Anterior cingulate cortex (tissue), 58 donors: ENCODE measurements around the gene DIPK1A.

Source experiments
- DNase-seq, 58 donors: peaks; one replicate each; lab custom pipeline; 2025; lab: John Stamatoyannopoulos, UW

DIPK1A gene

DNA sequence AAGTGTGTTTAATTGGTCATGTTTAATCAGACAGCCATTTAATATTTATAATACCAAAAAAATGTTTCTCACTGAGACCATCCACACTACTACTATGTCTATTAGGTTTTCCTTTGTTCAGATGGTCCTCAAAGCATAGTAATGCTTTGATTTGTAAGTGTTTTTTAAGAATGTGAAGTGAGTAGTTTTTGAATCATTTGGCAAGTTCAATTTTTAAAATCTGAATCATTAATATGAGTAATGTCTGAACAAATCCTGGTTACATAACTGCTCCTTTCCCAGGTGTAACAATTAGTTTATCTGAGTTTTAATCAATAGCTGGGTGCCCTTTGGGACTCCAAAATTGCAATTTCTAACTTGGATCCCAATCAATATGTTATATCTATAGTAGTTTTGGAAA is 152.9 kb downstream of the DIPK1A start:
- DNase-seq, result no peak

DNA sequence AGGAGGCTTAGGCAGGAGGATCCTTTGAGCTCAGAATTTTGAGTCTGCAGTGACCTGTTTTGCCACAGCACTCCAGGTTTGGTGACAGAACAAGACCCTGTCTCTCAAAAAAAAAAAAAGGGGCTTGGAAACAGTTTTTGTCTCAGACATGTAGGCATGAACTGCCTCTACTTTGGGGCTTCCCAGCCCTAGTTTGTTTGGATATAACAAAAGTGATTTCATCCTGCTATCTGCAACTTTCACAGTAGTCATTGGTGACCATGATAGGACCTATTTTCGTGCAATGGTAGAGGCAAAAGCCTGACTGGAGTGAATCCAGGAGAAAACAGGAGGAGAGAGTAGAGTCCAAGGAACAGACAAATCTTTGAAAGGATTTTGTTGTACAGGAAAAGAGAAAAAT is 156.0 kb downstream of the DIPK1A start:
- no peak for DNase-seq

DNA sequence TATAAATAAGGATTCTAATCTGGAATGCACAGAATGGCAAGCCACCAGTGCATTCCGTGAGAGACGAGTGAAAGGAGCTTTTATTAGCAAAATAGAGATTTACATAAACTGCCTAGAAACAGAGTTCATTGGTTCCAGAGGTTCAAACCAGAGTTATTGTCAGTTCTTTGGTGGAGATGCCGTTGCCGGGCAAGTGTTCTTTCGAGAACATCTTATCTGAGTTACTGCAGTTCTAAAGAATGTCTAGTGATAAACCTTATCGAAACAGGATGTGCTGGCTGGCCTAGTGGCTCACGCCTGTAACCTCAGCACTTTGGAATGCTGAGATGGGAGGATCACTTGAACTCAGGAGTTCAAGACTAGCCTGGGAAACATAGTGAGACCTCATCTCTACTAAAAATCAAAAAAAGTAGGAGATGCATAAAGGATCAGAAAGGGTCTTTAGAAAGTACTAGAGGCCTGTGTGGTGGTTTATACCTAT is 156.5 kb downstream of the DIPK1A start:
- DNase-seq, result peak in 38 of 58 donors; percentile 2 to 86 (median 21)

DNA sequence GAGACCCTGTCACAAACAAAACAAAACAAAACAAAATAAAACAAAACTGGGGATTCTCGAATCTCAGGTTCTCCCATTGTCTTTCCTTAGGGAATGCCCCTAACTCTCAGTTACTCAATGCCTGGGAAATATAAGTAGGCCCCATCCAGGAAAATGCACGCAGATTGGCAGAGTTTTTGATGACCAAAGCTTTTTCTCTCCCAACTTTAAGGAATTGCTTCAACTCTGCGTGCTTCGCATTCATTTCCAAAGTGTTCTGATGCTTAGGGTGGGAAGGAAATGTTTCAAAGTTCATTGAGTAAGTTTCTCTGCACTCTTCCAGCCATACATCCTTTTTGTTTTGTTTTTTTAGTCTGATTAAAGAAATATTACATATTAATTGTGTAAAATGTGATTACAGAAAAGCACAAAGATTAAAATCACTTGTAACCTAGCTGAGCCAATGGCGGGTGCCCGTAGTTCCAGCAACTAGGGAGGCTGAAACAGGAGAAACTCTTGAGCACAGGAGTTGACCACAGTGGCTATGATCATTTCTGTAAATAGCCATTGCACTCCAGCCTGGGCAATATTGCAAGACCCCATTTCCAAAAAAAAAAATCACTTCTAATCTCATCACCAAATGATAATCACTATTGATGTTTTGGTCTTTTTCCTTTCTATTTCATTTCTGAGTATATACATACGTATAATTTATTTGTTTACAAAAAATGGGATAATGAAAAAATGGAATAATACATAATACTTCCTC is 157.9 kb downstream of the DIPK1A start:
- DNase-seq, result no peak

DNA sequence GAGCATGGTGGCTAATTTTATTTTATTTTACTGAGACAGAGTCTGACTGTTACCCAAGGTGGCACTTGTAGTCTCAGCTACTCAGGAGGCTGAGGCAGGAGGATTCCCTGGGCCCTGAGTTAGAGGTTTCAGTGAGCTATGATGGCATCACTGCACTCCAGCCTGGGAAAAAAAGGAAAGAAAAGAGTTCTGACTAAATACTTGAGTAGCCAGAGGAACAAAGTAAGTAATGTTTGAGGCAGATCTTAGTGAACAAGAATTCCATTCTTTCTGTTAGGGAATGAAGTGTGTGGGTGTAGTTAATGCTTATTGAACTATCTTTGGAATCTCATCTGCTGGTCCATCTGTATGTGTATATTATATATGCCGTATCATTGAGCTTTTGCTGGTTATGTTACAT is 163.3 kb downstream of the DIPK1A start:
- no peak for DNase-seq

DNA sequence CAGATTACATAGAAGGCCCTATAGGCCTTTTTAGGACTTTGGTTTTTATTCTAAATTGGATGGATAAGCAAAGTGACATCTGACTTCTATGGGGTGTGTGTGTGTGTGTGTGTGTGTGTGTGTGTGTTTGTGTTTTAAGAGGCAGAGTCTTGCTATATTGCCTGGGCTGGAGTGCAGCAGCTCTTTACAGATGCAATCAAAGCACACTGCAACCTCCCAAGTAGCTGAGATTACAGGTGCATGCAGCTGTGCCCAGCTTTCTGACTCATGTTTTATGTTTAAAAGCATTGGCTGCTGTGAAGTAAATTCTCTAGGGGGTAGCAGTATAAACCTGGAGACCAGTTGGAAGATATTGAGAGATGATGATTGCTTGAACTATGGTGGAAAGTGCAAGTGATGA is 164.0 kb downstream of the DIPK1A start:
- no peak for DNase-seq

DNA sequence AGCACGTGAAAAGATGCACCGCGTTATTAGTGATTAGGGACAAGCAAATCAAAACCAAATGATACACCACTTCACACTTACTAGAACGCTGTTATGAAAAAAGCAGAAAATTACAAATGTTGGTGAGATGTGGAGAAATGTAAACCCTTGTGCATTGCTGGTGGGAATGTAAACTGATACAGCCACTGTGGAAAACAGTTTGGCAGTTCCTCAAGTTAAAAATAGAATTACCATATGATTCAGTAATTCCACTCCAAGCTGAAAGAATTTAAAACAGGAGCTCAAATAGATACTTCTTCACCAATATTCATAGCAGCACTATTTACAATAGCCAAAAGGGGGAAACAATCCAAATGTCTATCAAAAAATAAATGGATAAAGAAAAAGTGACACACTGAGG is 166.1 kb downstream of the DIPK1A start:
- DNase-seq, result no peak

DNA sequence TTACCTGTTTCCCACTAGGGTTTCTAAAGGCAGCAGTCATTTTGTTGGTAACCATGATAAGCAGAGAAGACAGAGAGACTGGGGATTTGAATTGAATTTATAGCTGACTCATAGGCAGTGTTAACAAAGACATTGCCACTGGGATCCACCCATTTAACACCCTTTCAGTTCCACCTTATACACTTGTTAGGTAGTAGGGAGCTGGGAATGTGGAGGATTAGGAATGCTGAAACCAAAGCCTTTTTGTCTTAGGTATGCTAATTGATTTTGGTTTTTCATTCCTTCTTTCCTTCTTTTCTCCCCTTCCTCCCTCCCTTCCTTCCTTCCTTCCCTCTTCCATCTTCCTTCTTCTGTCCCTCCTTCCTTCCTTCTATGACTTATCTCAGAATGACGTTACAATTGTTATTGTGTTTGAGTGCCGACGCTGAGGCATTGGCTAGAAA is 168.9 kb downstream of the DIPK1A start:
- DNase-seq, result no peak
